ENCODE measurements around the gene DNAAF1.

Gene DNAAF1

DNA sequence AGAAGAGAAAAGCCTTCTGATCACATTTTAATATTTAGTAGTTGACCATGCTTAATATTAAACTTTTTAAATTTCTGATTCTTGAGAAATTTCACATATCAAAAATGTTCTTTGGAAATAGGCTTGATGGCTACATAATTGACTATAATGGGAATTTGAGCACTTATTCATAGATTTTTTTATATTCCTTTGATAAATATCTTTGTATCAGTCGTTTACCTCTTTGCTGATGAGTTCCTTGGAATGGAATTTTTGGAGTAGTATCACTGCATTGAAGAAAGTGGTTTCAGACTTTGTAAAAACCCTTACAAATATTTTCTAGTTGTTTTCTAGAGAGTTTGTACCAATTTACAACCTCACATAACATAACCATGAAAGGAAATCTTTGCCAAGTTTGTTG, 14.7 kb downstream of the DNAAF1 start:
- no peak for DNase-seq (ENCODE audit: low read depth, low spot score)

- no peak for DNase-seq (ENCODE audit: low read depth, low spot score)
These were observed 15.9 kb downstream of the DNAAF1 start for GRCh38 chr16:84161037-84161436.

DNA sequence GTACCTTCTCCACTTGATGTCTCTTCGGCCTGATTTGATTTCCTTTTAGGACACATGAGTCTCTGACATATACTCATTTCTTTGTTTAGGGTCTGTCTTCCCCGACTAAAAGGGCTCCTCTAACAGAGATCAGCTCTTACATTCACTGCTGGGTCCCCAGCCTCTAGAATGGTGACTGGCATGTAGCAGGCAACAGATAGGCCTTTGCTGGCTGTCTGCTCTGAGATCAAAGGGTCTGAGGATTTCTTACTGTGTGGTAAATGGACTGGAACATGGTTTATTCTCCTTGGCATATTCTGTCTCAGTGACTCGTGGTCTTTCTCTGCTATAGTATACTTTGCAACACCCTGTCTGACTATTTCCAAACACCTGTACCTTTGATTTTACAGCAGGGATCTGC, 16.7 kb downstream of the DNAAF1 start:
- no peak for DNase-seq (ENCODE audit: low read depth, low spot score)

- DNase-seq (ENCODE audit: low read depth, low spot score), result no peak
These were observed 20.6 kb downstream of the DNAAF1 start for GRCh38 chr16:84165746-84166145.

- DNase-seq (ENCODE audit: low read depth, low spot score), result no peak
These were observed 21.9 kb downstream of the DNAAF1 start for GRCh38 chr16:84166796-84167695.

GRCh38 chr16:84169765-84170310, 24.7 kb downstream of the DNAAF1 start:
- DNase-seq (ENCODE audit: low read depth, low spot score), result no peak

- no peak for DNase-seq (ENCODE audit: low read depth, low spot score)
These were observed 29.3 kb downstream of the DNAAF1 start for GRCh38 chr16:84174396-84174795.

- DNase-seq (ENCODE audit: low read depth, low spot score), result peak; percentile 68
These were observed 30.4 kb downstream of the DNAAF1 start for GRCh38 chr16:84175350-84176081.

DNA sequence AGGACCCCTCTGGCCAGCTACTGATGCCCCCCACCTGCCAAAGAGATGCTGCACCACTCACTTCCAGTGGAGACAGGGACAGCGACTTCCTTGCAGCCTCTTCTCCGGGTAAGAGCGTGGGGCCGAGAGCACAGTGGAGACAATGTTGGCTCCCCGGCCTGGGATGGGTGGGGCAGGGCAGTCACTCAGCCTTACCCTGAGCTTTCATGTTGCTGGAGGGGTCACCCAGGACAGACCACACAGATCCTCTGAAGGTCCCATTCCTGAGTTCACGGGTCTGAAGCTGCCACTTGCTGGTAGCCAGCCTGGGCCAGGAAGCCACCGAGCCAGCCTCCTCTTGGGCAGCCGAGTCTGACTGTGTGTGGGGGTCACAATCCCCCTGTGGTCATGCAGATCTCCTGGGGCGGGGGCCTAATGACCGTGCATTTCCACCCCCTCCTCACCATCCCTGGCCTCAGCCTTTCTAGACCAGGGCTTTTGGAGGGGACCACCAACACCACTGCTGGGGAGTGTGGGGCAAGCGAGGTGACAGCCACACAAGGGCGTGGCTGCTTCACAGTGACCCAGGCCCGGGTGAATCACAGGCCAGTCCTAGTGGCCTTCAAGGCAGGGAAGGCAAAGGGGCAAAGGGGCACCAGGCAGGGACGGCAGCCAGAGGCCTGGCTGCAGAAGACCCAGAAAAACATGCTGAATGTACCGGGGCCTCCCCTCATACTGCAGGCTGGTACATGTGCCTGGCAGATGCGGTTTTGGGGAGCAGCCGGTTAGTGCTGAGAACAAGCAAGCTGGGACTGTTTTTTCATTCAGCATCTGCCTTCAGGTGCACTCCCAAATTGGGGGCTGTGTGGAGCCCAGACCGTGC, 31.3 kb downstream of the DNAAF1 start:
- DNase-seq (ENCODE audit: low read depth, low spot score), result no peak

- DNase-seq (ENCODE audit: low read depth, low spot score), result no peak
These were observed 32.6 kb downstream of the DNAAF1 start for GRCh38 chr16:84177741-84178073.

DNA sequence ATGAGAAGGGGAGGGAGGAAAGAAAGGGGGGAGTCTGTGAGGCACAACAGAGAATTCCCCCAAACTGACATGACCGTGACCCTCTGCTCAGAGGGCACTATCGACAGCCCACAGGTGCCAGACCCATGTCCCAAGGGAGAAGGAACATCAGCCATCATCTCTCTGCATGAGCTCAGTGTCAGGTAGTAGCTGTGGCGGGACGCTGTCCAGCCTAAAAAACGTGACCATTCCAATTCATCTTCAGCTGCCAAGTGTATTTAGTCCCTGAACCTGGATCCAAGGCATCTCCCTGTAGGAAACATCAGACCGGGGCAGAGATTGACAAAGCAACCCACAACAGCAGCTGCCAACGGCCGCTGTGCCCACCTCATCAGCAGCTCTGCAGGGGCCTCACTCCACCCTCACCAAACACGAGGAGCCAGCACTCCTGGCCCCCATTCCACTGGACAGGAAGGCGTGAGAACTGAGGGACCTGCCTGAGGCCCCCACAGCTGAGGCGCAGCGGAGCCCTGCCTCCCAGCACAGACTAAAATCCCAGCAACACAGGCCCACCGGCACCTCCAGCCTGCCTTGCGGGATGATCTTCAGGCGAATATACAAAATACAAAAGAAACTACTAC, 33.1 kb downstream of the DNAAF1 start:
- DNase-seq (ENCODE audit: low read depth, low spot score), result no peak

- DNase-seq (ENCODE audit: low read depth, low spot score), result no peak
These were observed 33.9 kb downstream of the DNAAF1 start for GRCh38 chr16:84178892-84179611.

DNA sequence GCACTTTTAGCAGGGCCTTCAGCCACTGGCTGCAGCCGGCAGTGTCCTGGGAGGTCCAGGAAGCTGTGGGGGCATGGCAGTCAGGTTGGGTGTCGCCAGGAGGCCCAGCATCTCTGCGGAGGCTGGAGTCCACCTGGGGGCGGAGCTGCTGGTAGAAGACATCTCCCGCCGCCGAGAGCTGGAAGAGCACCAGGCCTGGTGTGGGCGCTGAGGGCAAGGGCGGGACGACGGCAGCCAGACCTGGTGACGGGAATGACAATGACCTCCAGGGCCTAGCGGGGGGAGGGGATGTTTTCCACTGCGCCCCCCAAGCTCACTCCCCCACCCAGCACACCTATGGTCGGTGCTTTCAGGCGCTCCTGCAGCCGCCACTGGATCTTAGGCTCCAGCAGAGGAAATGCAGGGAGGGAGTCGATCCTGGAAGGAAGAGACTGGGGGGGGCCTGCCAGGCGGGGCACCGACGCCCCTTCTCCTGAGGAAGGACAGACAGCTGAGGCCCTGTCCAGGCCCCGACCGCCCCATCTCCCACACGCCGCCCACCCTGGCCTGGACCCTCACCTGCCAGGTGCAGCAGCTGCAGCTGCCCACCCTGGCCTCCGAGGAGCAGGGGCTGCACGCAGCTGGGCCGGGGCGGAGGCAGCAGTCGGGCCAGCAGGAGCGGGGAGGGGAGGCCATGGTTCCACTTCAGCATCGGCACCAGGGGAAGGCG, 34.7 kb downstream of the DNAAF1 start:
- DNase-seq (ENCODE audit: low read depth, low spot score), result no peak

DNA sequence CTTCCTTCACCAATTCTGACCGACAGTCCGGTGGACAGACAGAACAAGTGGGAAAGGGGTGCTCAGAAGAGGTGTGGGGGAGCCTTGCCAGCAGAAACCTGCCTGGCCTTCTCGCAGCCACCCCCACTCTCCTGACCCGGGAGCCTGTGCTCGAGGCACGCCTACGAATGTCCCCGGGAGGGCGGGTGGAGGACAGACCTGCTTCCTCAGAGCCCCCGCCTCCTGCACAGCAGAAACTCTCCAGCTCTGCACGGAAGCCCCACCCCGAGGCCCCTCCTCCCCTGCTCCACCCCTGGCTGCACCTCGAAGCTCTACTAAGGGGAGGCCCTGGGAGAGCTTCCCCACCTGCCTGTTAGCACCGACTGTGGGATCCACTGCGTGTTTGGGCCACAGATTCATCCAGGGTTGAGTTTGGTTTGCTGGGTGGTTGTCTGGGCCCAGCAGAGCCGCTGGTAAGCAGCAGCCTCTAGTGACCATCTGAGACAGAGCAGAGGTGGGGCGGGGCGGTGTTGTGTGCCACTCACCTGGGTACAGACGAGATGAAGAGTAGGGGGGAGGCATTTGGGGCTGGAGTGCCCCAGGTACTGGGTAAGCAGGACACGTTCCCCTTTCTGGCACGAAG, 35.5 kb downstream of the DNAAF1 start:
- no peak for DNase-seq (ENCODE audit: low read depth, low spot score)

DNA sequence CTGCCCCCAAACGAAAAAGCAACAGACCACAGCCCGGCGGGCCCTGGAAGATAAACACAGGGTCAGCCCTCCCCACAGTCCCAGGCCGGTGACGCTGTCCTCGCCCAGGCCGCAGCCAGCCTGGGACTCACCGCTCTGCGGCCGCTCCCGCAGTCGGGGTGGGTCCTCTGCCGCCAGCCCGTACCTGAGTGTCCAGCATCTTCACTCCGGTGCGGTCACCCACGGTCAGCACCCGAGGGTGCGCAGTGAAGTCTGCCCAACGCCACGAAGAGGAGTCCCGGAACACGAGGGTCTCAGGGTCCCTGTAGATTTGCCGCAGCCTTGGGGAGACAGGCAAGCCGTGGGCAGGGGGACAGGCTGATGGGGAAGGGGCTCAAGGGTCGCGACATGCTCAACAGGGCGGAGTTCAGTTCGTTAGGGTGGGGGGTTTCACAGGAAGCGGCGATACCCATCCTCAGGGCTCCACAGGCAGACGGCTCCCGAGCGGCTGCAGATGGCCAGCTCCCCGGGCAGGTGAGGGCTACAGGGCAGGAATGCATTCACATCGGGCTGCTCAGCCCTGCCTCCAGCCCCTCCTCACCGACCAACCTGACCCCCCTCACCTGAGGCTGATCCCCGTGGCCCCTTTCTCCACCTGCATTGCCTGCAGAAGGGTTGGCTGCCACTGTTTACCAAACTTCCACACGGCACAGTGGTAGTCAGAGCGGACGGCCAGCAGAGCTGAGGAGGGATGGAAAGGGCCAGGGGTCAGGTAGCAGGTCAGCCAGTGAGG, 36.2 kb downstream of the DNAAF1 start:
- no peak for DNase-seq (ENCODE audit: low read depth, low spot score)

DNA sequence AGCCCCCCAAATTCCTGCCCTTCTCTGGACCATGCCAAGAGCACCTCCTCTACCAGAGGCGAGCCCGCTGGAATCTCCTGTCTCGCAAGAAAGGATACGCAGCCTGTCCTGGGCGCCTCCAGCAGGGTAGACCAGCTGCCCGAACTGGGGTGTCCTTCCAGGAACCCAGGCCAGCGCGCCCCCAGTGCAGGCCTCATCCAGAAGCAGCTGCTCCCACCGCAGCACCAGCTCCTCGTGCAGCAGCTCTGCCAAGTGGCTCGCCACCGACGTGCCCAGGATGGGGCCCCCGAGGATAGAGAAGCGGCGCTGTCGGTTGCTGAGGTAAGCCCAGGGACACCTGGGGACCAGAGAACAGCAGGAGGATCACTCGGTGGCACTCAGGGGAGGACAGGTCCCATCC, 37.0 kb downstream of the DNAAF1 start:
- no peak for DNase-seq (ENCODE audit: low read depth, low spot score)

DNA sequence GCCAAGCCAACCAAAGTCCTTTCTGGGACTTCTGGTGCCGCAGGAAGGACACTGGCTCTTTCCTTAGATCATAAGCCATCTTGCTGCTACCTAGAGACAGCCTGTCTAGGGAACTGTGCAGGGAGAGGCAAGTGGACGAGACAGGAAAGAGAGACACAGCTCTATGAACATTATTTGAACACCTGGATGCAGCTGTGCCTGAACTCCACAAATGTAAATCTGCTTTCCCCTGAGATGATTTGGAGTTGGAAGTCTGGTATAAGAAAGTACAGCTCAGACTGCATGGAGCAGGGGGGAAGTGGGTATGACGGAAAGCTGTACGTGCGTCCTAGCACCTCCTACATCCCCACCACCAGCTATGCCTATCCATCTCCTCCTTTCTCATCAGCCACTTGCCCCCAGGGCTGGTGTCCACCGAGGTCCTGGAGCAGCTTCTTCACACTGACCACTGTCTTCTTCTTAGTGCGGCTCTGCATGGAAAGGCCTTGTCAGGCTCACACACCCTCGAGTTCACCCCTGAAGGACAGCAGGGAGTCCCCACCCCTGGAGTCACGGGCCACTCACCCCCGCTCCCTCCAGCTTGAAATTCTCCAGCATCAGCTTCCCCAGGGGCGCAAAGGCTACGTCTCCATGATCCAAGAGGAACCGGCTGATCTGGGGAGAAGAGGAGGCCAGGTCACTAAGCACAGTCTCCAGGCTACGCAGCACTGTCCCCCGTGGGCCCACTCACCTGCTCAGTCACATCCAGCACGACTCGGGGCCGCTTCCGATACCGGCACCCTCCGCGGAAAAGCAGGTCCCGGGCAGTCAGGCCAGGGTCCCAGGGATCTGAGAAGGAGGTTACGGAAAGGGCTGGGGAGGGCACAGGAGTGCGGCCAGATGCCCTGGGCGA, 37.8 kb downstream of the DNAAF1 start:
- no peak for DNase-seq (ENCODE audit: low read depth, low spot score)

- no peak for DNase-seq (ENCODE audit: low read depth, low spot score)
These were observed 38.4 kb downstream of the DNAAF1 start for GRCh38 chr16:84183572-84183875.
